DLD1 (cell line): ENCODE measurements around the gene TEX28.
"Not testable (repeated sequence)": the region's sequence is repeated elsewhere in the genome, so short reads cannot be mapped to it uniquely, and the experiment has no call there.

Source experiments
- in situ Hi-C: cut with HindIII; loops from 2 replicates; pipeline ENCODE4 v1.10.0; 2017; ENCODE audit warnings: low sequenced_read_pairs

The TEX28 gene

DNA sequence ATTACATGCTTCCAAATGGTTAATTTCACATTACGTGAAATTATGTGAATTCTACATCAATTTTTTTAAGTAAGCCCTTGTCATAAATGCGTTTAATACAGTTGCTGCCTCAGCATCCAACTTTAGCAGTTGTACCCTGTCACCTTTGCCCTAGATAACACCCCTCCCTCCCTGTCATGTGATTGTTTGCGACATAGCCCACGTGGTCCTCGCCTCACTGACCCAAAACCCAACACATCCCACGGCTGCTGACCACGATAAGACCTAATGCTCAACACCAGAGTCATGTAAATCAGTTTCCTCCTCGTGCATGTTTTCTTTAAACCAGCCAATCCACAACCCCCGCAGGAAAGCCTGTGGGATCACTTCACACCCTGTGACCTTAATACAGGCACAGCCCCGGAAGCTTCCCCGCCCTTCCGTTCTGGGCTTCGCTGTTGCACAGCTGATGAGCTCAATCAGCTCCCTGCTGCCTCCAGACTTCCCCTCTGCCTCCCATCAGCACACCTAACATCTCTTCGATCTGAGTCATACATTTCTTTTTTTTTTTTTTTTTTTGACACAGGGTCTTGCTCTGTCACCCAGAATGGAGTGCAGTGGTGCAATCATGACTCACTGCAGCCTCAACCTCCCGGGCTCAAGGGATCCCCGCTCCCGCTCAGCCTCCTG is 47.4 kb downstream of the TEX28 start:
- in situ Hi-C loops: not testable (repeated sequence)

- in situ Hi-C loops: not testable (repeated sequence)
Measured at GRCh38 chrX:154239982-154240503, 54.9 kb downstream of the TEX28 start.

DNA sequence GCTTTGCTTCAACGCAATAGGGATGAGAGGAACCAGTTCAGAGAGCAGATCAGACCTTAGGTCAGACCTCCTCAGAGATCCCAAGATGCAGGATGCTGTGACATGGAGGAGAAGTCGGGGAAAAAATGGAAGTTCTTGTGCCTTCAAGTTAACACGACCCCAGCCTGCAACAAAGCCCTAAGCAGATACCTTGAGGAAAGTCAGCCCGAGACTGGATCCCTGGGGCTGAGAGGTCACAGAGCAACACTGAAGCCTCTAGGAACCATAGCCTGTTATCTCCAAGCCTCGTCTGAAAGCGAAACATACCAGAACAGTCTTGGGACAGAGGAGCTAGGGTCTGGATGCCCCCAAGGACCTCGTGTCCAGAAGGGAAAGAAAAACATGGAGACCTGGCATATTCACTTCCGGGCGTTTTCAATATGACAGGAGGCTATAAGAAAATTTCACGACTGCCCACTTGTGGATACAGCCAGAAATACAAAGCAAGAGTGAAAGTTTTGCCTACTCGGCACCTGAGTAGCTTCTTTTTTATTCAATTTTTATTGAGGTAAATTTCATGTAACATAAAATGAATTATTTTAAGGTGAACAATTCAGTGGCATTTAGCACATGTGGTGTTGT is 55.9 kb downstream of the TEX28 start:
- in situ Hi-C loops: not testable (repeated sequence)

GRCh38 chrX:154233620-154234019 is 61.3 kb downstream of the TEX28 start:
- in situ Hi-C loops: not testable (repeated sequence)

DNA sequence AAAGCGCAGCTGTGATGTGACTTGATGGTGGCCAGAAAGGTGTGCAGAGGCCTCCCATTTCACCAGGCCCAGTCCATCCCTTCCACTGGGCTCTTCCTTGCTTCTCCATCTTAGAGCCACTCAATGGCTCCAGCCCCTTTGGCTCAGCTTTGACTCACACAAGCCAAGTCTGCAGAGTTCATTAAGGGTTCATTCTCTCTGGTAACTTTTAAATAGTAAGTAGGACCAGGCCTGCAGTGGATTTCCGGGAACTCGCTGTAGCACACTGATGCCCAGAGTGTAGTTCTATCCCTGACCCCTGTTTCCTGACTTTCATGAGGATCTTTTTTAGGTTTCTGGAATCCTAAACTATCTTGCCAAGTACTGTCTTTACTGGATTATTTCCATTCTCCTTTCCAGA is 63.5 kb downstream of the TEX28 start:
- in situ Hi-C loops: not testable (repeated sequence)

DNA sequence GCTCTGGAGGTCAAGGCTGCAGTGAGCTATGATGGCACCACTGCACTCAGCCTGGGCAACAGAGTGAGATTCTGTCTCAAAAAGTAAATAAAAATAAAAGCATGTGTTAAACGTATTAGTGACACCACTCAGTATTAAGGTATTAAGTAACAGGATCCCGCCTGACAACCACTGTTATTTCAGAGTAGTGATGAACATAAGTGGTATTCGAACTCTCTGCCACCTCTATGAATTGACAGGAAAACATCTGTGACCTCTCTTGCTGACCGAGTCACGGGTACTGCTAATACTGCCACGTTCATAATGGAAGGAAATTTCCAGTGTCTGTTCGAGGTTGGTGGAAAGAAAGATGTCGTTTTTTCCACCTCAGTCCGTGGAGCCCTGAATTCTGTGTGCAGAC is 68.2 kb downstream of the TEX28 start:
- in situ Hi-C loops: not testable (repeated sequence)

- in situ Hi-C loops: not testable (repeated sequence)
Measured at GRCh38 chrX:154225292-154225691, 69.6 kb downstream of the TEX28 start.
